DND-41 (cell line): ENCODE data around the gene BMPR1A.

ENCODE experiments used
- ATAC-seq: fragments of 200-7000 bp; cut with Tn5 transposase; 3 replicates; pipeline ENCODE4 v1.9.1; 2021; ENCODE audit warnings: low read depth; ENCODE audit not compliant: insufficient read depth
- DNase-seq: peaks from one replicate; pipeline ENCODE4 v3.0.0-alpha.2; 2020
- H2AFZ ChIP-seq: 2 replicates; pipeline ENCODE4 v1.6.0; 2012; ENCODE audit warnings: low read depth, low read length
- H3K27ac ChIP-seq: 2 replicates; pipeline ENCODE4 v1.5.1; 2012; ENCODE audit warnings: low read length, inconsistent platforms
- H3K27me3 ChIP-seq: fragments of 200-600 bp; sonication (generic); 2 replicates; pipeline ENCODE4 v1.6.0; 2012; ENCODE audit warnings: low read length, mild to moderate bottlenecking, inconsistent platforms; ENCODE audit not compliant: insufficient read depth, poor library complexity
- H3K36me3 ChIP-seq: 2 replicates; pipeline ENCODE4 v1.5.1; 2012; ENCODE audit warnings: low read length, inconsistent platforms; ENCODE audit not compliant: insufficient read depth
- H3K4me1 ChIP-seq: 2 replicates; pipeline ENCODE4 v1.5.1; 2012; ENCODE audit warnings: mild to moderate bottlenecking, low read length; ENCODE audit not compliant: insufficient read depth
- H3K4me2 ChIP-seq: 2 replicates; pipeline ENCODE4 v1.6.0; 2012; ENCODE audit warnings: mild to moderate bottlenecking, moderate library complexity, low read length, inconsistent platforms; ENCODE audit not compliant: insufficient read depth
- H3K4me3 ChIP-seq, 2 experiments: fragments of 200-600 bp in 1 of 2; shearing (Covaris generic) in 1 of 2; 2 replicates each; pipeline ENCODE4 v1.5.1; 2012 to 2016; ENCODE audit warnings: inconsistent platforms in 2 of 2, low read length in 2 of 2, mild to moderate bottlenecking in 2 of 2, low read depth in 1 of 2, moderate library complexity in 1 of 2
- H3K79me2 ChIP-seq: 2 replicates; pipeline ENCODE4 v1.6.0; 2012; ENCODE audit warnings: low read length, inconsistent platforms; ENCODE audit not compliant: insufficient read depth
- H3K9ac ChIP-seq: 2 replicates; pipeline ENCODE4 v1.6.0; 2012; ENCODE audit warnings: low read depth, mild to moderate bottlenecking, inconsistent platforms, low read length, moderate library complexity
- H3K9me3 ChIP-seq: 2 replicates; pipeline ENCODE4 v1.5.1; 2012; ENCODE audit warnings: low read length, moderate library complexity, mild to moderate bottlenecking, inconsistent platforms; ENCODE audit not compliant: insufficient read depth, severe bottlenecking
- H4K20me1 ChIP-seq: 2 replicates; pipeline ENCODE4 v1.6.0; 2012; ENCODE audit warnings: low read length; ENCODE audit not compliant: insufficient read depth
- CTCF ChIP-seq: IDR thresholded peaks from 2 replicates; pipeline ENCODE4 v1.5.1; 2012; ENCODE audit warnings: borderline replicate concordance, low read length, moderate library complexity, mild to moderate bottlenecking; ENCODE audit not compliant: poor library complexity, severe bottlenecking; ENCODE audit errors: extremely low read depth
- EZH2 ChIP-seq: IDR thresholded peaks from 3 replicates; pipeline ENCODE4 v1.6.1; 2012; ENCODE audit warnings: borderline replicate concordance, low read depth, mild to moderate bottlenecking, moderate library complexity, low read length, inconsistent platforms; ENCODE audit not compliant: severe bottlenecking

BMPR1A gene

GRCh38 chr10:86813982-86814381, 57.6 kb downstream of the BMPR1A start:
- Histone ChIP-seq H4K20me1 (no peaks in the 10 kb centered on the region; the same call in 1 of the 2 replicates), H3K27me3 (no peaks in the 10 kb centered on the region), H3K36me3 (no peaks in the 10 kb centered on the region), H3K4me2 (no peak overlapping the region), H2AFZ (no peak overlapping the region), H3K9ac (no peak overlapping the region), H3K27ac (no peak overlapping the region), H3K4me3 (no peak overlapping the region), H3K4me1 (no peaks in the 10 kb centered on the region), H3K9me3 (no peaks in the 10 kb centered on the region), H3K79me2 (peaks cover 10% of the 10 kb centered on the region)
- ATAC-seq: no peak
- no peak for DNase-seq
- TF ChIP-seq CTCF (no peak), EZH2 (no peak)

DNA sequence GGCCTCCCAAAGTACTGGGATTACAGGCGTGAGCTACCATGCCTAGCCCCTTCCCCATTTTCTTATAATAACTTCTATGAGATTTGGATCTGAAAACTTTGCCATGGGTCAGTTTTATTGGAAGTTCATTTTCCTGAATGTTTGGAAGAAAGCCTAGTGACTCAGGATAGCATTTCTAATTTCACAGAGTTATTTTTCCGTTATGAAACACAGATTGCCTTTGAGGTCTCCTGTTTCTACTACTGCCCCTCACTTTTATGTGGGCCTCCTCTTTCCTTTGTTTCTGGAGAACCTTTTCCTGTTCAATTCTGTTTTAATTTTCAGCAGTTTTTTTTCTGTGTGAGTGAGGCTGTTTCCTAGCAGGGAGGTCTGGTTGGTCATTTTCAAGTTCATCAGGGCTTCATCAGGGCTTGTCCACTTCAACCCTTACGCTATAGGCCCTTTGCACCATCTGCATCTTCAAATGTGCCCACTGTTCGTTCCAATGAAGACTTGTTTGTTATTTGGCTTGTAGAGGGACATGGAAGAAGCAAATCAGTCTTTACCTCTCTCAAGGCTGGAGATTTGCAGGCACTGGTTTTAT, 58.7 kb downstream of the BMPR1A start:
- Histone ChIP-seq H3K79me2 (peaks cover 10% of the 10 kb centered on the region), H3K9me3 (no peaks in the 10 kb centered on the region), H4K20me1 (no peaks in the 10 kb centered on the region; the same call in 1 of the 2 replicates), H3K36me3 (no peaks in the 10 kb centered on the region), H2AFZ (no peak overlapping the region), H3K27ac (no peak overlapping the region), H3K9ac (no peak overlapping the region), H3K4me2 (no peak overlapping the region), H3K27me3 (no peaks in the 10 kb centered on the region), H3K4me3 (no peak overlapping the region), H3K4me1 (no peaks in the 10 kb centered on the region)
- no peak for DNase-seq
- TF ChIP-seq EZH2: no peak
- no peak for TF ChIP-seq CTCF
- no peak for ATAC-seq

GRCh38 chr10:86815640-86816039, 59.2 kb downstream of the BMPR1A start:
- H3K27me3 ChIP-seq: no peaks in the 10 kb centered on the region
- no peak overlapping the region for H2AFZ ChIP-seq
- H3K4me3 ChIP-seq: no peak overlapping the region
- H3K9ac ChIP-seq: no peak overlapping the region
- H3K9me3 ChIP-seq: no peaks in the 10 kb centered on the region
- DNase-seq (no peak), ATAC-seq (no peak)
- H3K27ac ChIP-seq: no peak overlapping the region
- H3K79me2 ChIP-seq: peaks cover 10% of the 10 kb centered on the region
- TF ChIP-seq EZH2: no peak
- H3K4me1 ChIP-seq: no peaks in the 10 kb centered on the region
- no peaks in the 10 kb centered on the region for H3K36me3 ChIP-seq
- no peaks in the 10 kb centered on the region; the same call in 1 of the 2 replicates for H4K20me1 ChIP-seq
- H3K4me2 ChIP-seq: no peak overlapping the region

GRCh38 chr10:86817246-86817645, 60.8 kb downstream of the BMPR1A start:
- Histone ChIP-seq H2AFZ (no peak overlapping the region), H3K4me1 (no peaks in the 10 kb centered on the region), H3K4me2 (no peak overlapping the region), H3K27me3 (no peaks in the 10 kb centered on the region), H3K79me2 (peaks cover 8% of the 10 kb centered on the region; the same call in 1 of the 2 replicates), H3K9me3 (no peaks in the 10 kb centered on the region), H3K27ac (no peak overlapping the region), H3K4me3 (no peak overlapping the region), H3K36me3 (no peaks in the 10 kb centered on the region), H4K20me1 (no peaks in the 10 kb centered on the region; the same call in 1 of the 2 replicates), H3K9ac (no peak overlapping the region)
- ATAC-seq: no peak
- no peak for DNase-seq
- no peak for TF ChIP-seq EZH2
- no peak for TF ChIP-seq CTCF
